ENCODE results near the gene C1orf21. TPM values are rescaled to one million over a fixed set of nuclear protein-coding genes. Genes with fewer than 3 reads are reported as not detected.
A peak's percentile ranks its signal among the peaks of the same experiment; 100 is the strongest.

Gene C1orf21
- total and polyA plus RNA-seq, 8 donors, result 37.0 to 75.3 (median 47.3) TPM

DNA sequence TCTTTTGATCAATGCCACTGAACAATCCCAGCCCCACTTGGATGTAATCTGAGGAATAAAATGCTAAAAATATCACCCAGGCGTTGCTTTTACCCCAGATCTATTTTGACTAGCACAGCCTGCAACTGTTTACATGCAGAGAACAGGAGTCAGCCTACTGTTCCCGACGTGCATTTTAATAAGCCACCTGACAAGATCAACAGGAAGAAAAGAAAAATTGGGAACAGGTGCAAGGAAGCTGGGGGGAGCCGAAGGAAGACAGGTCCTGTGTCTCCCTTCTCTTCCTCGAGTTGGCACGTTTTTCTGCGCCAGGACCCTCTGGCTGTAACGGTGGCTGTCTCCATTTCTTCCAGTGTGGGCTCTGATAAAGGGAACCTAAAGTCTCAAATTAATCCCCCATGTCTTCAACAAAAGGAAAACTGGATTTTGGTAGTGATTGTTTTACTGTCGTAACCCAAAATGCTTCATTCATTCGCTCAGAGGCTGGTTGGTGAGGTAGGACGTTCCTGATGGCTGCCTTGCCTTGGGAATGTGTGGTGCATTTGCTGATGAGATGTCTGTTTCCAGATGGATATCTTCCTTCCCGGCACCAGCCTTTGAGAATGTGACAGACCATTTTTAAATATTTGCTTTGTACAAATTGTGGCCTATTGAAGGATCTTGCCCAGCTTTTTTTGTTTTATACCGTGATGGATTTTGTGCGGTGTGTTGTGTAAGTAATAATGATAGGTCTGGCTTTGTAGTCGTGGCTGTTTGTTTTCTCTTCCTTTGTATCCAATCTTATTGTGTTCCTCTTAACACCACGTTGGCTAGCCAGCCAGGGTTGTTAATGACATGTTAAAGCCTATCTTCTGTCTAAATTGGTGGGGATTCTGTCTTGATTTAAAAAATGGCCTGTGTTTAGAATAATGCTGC is 117.5 kb downstream of the C1orf21 start:
- H3K4me3 ChIP-seq, result no peak overlapping the region
- no peaks in the 10 kb centered on the region for H3K36me3 ChIP-seq
- H3K27ac ChIP-seq, result no peak overlapping the region
- no peak for DNase-seq
- intact Hi-C loops (cut with DNase I), result no loop called here
- no peaks in the 10 kb centered on the region for H3K9me3 ChIP-seq
- H3K4me1 ChIP-seq, result peaks cover 17 to 26% of the 10 kb centered on the region in 2 donors
- H3K27me3 ChIP-seq, result no peaks in the 10 kb centered on the region
- TF ChIP-seq CTCF (IDR thresholded peaks at IDR 0.05), result no peak
- ATAC-seq, result no peak

DNA sequence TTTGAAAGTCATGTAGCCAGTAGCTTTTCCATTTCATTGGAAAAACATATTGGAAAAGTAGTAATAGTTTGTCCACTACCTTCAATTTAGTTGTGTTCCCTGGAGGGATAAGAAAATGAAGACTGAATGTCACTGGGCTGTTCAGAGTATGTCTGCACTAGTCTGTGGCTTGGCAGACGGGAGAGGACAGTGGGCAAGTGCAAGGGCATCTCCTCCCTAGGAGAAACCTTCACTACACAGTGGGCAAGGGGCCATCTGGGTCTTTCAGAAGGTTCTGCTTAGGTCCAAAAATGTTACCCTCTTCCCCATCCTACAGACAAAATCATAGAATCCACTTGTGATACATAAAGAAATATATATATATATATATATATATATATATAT is 118.1 kb downstream of the C1orf21 start:
- DNase-seq (no peak), ATAC-seq (no peak)
- intact Hi-C loops (cut with DNase I), result no loop called here
- H3K4me3 ChIP-seq, result no peak overlapping the region
- peaks cover 17 to 26% of the 10 kb centered on the region in 2 donors for H3K4me1 ChIP-seq
- no peaks in the 10 kb centered on the region for H3K36me3 ChIP-seq
- no peaks in the 10 kb centered on the region for H3K9me3 ChIP-seq
- no peaks in the 10 kb centered on the region for H3K27me3 ChIP-seq
- H3K27ac ChIP-seq, result no peak overlapping the region
- TF ChIP-seq CTCF (IDR thresholded peaks at IDR 0.05), result no peak

GRCh38 chr1:184506481-184506880 is 119.7 kb downstream of the C1orf21 start:
- H3K4me1 ChIP-seq, result peaks cover 17 to 26% of the 10 kb centered on the region in 2 donors
- no peaks in the 10 kb centered on the region for H3K27me3 ChIP-seq
- intact Hi-C loops (cut with DNase I), result no loop called here
- DNase-seq, result no peak
- no peak for TF ChIP-seq CTCF (IDR thresholded peaks at IDR 0.05)
- no peaks in the 10 kb centered on the region for H3K9me3 ChIP-seq
- H3K27ac ChIP-seq, result no peak overlapping the region
- H3K4me3 ChIP-seq, result no peak overlapping the region
- no peak for ATAC-seq
- no peaks in the 10 kb centered on the region for H3K36me3 ChIP-seq

DNA sequence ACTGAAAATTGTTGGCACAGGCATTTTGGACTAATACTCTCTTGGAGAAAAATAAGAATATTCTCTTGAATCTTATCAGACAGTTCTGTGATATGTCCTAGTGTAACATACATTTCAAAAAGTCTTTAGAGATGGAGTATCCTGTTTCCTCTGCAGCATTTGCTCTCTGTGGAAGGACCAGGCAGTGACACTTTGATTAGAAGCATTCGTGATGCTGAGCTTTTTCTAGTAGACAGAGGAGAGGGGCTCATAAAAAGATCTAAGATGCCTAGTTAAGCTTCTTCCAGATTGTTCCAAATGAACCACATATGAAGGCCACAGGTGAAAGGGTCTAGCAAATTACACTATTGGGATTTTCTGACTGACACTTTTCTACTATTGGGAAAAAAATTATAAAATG is 120.3 kb downstream of the C1orf21 start:
- Histone ChIP-seq H3K4me1 (peaks cover 17 to 26% of the 10 kb centered on the region in 2 donors), H3K27ac (peak overlapping the region; percentile 14 to 28), H3K4me3 (no peak overlapping the region), H3K27me3 (no peaks in the 10 kb centered on the region), H3K9me3 (no peaks in the 10 kb centered on the region), H3K36me3 (no peaks in the 10 kb centered on the region)
- DNase-seq, result no peak
- TF ChIP-seq CTCF (IDR thresholded peaks at IDR 0.05), result no peak
- ATAC-seq, result no peak
- intact Hi-C loops (cut with DNase I), result no loop called here

DNA sequence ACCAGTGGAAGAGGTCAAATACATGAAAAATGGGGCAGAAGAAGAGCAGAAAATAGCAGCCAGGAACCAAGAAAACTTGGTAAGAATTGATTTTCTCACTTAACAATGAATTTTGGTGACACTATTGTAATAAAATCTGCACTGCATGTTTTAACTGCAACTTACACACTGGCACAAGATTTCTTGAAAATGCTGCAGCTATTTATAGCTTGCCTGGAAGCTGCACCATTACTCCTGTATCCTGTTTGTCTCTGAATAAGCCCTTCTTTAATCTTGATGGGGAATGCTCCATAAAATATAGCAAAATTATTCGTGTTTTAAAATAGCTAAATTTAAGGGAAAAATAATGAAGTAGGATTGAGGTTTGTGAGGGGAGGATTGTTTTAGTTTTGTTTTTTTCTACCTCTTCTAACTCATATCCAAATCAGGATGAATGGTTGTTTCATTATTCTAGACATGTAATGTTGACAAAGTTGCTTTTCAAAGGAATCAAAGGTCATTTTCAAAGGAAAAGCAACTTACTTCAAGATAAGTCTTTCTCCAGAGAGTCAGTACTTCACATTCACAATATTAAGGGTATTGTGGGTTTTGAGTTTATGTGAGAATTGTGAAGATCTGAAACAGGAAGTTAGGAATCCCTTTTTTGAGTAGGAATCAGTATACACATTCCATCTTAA is 120.9 kb downstream of the C1orf21 start:
- peaks cover 17 to 26% of the 10 kb centered on the region in 2 donors for H3K4me1 ChIP-seq
- no peaks in the 10 kb centered on the region for H3K36me3 ChIP-seq
- H3K27me3 ChIP-seq, result no peaks in the 10 kb centered on the region
- no peak overlapping the region for H3K4me3 ChIP-seq
- no peak for TF ChIP-seq CTCF (IDR thresholded peaks at IDR 0.05)
- no peak for DNase-seq
- peak; percentile 38 for ATAC-seq
- peak overlapping the region; percentile 14 to 28 for H3K27ac ChIP-seq
- no peaks in the 10 kb centered on the region for H3K9me3 ChIP-seq
- intact Hi-C loops (cut with DNase I), result no loop called here

Measured in left lung (tissue), 10 donors.